Smooth muscle cell (in vitro differentiated cells): ENCODE results near the gene GULP1. TPM values are rescaled to one million over a fixed set of nuclear protein-coding genes. Genes with fewer than 3 reads are reported as not detected.

ENCODE experiments used
- DNase-seq: peaks from one replicate; lab custom pipeline; 2025; ENCODE audit not compliant: unreplicated experiment; lab: John Stamatoyannopoulos, UW
- H2AFZ ChIP-seq: fragments of 200-600 bp; sonication (generic); 2 replicates; pipeline ENCODE4 v1.6.0; 2016; ENCODE audit warnings: antibody characterized with exemption, low read depth, mild to moderate bottlenecking
- H3F3A ChIP-seq: fragments of 200-600 bp; sonication (generic); 2 replicates; pipeline ENCODE4 v1.6.0; 2017; ENCODE audit warnings: antibody characterized with exemption, low read depth
- H3K27ac ChIP-seq: fragments of 200-600 bp; sonication (generic); 2 replicates; pipeline ENCODE4 v1.5.1; 2016; ENCODE audit warnings: low read depth, mild to moderate bottlenecking
- H3K27me3 ChIP-seq: fragments of 200-600 bp; sonication (generic); 2 replicates; pipeline ENCODE4 v1.6.1; 2016; ENCODE audit warnings: low read depth, mild to moderate bottlenecking
- H3K36me3 ChIP-seq: fragments of 200-600 bp; sonication (generic); 2 replicates; pipeline ENCODE4 v1.5.1; 2016; ENCODE audit warnings: low read depth
- H3K4me1 ChIP-seq: fragments of 200-600 bp; sonication (generic); 2 replicates; pipeline ENCODE4 v1.5.1; 2016; ENCODE audit warnings: low read depth
- H3K4me2 ChIP-seq: fragments of 200-600 bp; sonication (generic); 2 replicates; pipeline ENCODE4 v1.6.0; 2016; ENCODE audit warnings: mild to moderate bottlenecking
- H3K4me3 ChIP-seq: fragments of 200-600 bp; sonication (generic); 2 replicates; pipeline ENCODE4 v1.5.1; 2016; ENCODE audit warnings: mild to moderate bottlenecking
- H3K79me2 ChIP-seq: fragments of 200-600 bp; sonication (generic); 2 replicates; pipeline ENCODE4 v1.6.0; 2016; ENCODE audit warnings: low read depth, mild to moderate bottlenecking
- H3K9ac ChIP-seq: fragments of 200-600 bp; sonication (generic); 2 replicates; pipeline ENCODE4 v1.6.0; 2016; ENCODE audit warnings: low read depth
- H3K9me3 ChIP-seq: fragments of 200-600 bp; sonication (generic); replicated peaks from 2 replicates; pipeline ENCODE4 v1.5.1; 2016; ENCODE audit warnings: low read depth
- H4K20me1 ChIP-seq: fragments of 200-600 bp; sonication (generic); 2 replicates; pipeline ENCODE4 v1.6.0; 2016; ENCODE audit warnings: low read depth
- WGBS: methylation state at CpG from one replicate; pipeline ENCODE4 v1.1.7; 2016; ENCODE audit warnings: low lambda C conversion rate; 5-methylcytosine and 5-hydroxymethylcytosine counted together
- polyA plus RNA-seq: library from polyadenylated mRNA; unstranded; fragments of >200 nt; fragmentation: Nextera tagmentation; extraction: Ambion mirVana; gene quantifications from 2 replicates; pipeline ENCODE4 v1.2.1, GENCODE V29; 2016
- total RNA-seq: library from RNA; depleted of rRNA; stranded (reverse); fragments of >200 nt; gene quantifications from 2 replicates; pipeline ENCODE4 v1.2.3, GENCODE V29; 2014
- TF ChIP-seq, protein P1 (sequence below): fragments of 200-600 bp; sonication (generic); IDR thresholded peaks from 2 replicates; pipeline ENCODE4 v1.5.1; 2017; ENCODE audit warnings: borderline replicate concordance, mild to moderate bottlenecking, antibody characterized with exemption; ENCODE audit not compliant: insufficient read depth, poor library complexity, severe bottlenecking

The GULP1 gene
- total and polyA plus RNA-seq, 2 experiments from 2014 or later: 40.2 to 115 TPM

- H2AFZ ChIP-seq: no peak overlapping the region
- peaks cover 5% of the 10 kb centered on the region for H3K4me1 ChIP-seq
- WGBS: 100% methylated on average over 2 of the region's 2 CpGs
- no peaks in the 10 kb centered on the region for H3K27me3 ChIP-seq
- TF ChIP-seq, protein P1, sequence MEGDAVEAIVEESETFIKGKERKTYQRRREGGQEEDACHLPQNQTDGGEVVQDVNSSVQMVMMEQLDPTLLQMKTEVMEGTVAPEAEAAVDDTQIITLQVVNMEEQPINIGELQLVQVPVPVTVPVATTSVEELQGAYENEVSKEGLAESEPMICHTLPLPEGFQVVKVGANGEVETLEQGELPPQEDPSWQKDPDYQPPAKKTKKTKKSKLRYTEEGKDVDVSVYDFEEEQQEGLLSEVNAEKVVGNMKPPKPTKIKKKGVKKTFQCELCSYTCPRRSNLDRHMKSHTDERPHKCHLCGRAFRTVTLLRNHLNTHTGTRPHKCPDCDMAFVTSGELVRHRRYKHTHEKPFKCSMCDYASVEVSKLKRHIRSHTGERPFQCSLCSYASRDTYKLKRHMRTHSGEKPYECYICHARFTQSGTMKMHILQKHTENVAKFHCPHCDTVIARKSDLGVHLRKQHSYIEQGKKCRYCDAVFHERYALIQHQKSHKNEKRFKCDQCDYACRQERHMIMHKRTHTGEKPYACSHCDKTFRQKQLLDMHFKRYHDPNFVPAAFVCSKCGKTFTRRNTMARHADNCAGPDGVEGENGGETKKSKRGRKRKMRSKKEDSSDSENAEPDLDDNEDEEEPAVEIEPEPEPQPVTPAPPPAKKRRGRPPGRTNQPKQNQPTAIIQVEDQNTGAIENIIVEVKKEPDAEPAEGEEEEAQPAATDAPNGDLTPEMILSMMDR: no peak
- H3F3A ChIP-seq: no peaks in the 10 kb centered on the region
- no peak for DNase-seq
- no peaks in the 10 kb centered on the region for H3K9me3 ChIP-seq
- no peak overlapping the region for H3K4me3 ChIP-seq
- H3K36me3 ChIP-seq: no peaks in the 10 kb centered on the region
- H3K79me2 ChIP-seq: no peaks in the 10 kb centered on the region
- no peak overlapping the region for H3K4me2 ChIP-seq
- H3K9ac ChIP-seq: no peak overlapping the region
- no peak overlapping the region for H3K27ac ChIP-seq
- no peaks in the 10 kb centered on the region for H4K20me1 ChIP-seq
Measured at GRCh38 chr2:188248513-188248912, 43.2 kb upstream of the GULP1 start.

GRCh38 chr2:188251034-188251433, 40.6 kb upstream of the GULP1 start:
- no peak overlapping the region for H3K4me3 ChIP-seq
- no peaks in the 10 kb centered on the region for H3K27me3 ChIP-seq
- 70% methylated on average over 1 of the region's 1 CpG for WGBS
- no peak overlapping the region for H3K9ac ChIP-seq
- H3K36me3 ChIP-seq: no peaks in the 10 kb centered on the region
- peaks cover under 1% of the 10 kb centered on the region for H3K4me1 ChIP-seq
- no peaks in the 10 kb centered on the region for H4K20me1 ChIP-seq
- H3K9me3 ChIP-seq: no peaks in the 10 kb centered on the region
- no peaks in the 10 kb centered on the region for H3F3A ChIP-seq
- H2AFZ ChIP-seq: no peak overlapping the region
- DNase-seq: no peak
- H3K79me2 ChIP-seq: no peaks in the 10 kb centered on the region
- TF ChIP-seq, protein P1: no peak
- no peak overlapping the region for H3K4me2 ChIP-seq
- no peak overlapping the region for H3K27ac ChIP-seq

- Histone ChIP-seq H3K9me3 (no peaks in the 10 kb centered on the region), H4K20me1 (no peaks in the 10 kb centered on the region), H3K79me2 (no peaks in the 10 kb centered on the region), H3K4me2 (no peak overlapping the region), H3K4me1 (no peaks in the 10 kb centered on the region), H3K27me3 (no peaks in the 10 kb centered on the region), H3K9ac (no peak overlapping the region), H3F3A (no peaks in the 10 kb centered on the region), H3K27ac (no peak overlapping the region), H2AFZ (no peak overlapping the region), H3K36me3 (no peaks in the 10 kb centered on the region), H3K4me3 (no peak overlapping the region)
- TF ChIP-seq, protein P1: no peak
- no peak for DNase-seq
Measured at GRCh38 chr2:188256420-188256819, 35.3 kb upstream of the GULP1 start.

DNA sequence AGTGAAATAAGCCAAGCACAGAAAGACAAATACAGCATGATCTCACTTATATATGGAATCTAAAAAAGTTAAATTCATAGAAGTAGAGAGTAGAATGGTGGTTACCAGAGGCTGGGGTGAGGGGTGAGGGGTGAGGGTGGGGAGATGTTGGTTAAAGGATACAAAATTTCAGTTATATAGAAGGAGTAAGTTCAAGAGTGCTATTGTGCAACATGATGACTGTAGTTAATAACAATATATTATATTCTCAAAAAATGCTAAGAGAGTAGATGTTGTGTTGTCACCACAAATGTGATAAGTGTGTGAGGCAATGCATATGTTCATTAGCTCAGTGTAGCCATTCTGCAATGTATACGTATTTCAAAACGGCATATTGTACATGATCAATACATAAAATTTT, 26.4 kb upstream of the GULP1 start:
- Histone ChIP-seq H3K4me2 (no peak overlapping the region), H4K20me1 (no peaks in the 10 kb centered on the region), H3K9me3 (no peaks in the 10 kb centered on the region), H3K36me3 (no peaks in the 10 kb centered on the region), H3K4me3 (no peak overlapping the region), H3K9ac (no peak overlapping the region), H3F3A (no peaks in the 10 kb centered on the region), H3K27ac (no peak overlapping the region), H2AFZ (no peak overlapping the region), H3K27me3 (no peaks in the 10 kb centered on the region), H3K79me2 (no peaks in the 10 kb centered on the region), H3K4me1 (peaks cover 9% of the 10 kb centered on the region)
- 98% methylated on average over 2 of the region's 2 CpGs for WGBS
- TF ChIP-seq, protein P1: no peak
- DNase-seq: no peak
